CD4-positive, alpha-beta T cell treated with Interleukin-15 for 4 hours (primary cell): Measurements from ENCODE around the gene CHFR.
A peak's percentile ranks its signal among the peaks of the same experiment; 100 is the strongest.
"Not testable (repeated sequence)": the region's sequence is repeated elsewhere in the genome, so short reads cannot be mapped to it uniquely, and the experiment has no call there.

Source experiments
- DNase-seq: peaks from one replicate; pipeline ENCODE4 v3.0.0-alpha.2; 2020; ENCODE audit warnings: low spot score

The CHFR gene

GRCh38 chr12:132874175-132874574 is 13.2 kb downstream of the CHFR start:
- DNase-seq = no peak

- no peak for DNase-seq
Observed at GRCh38 chr12:132873724-132874123, 13.7 kb downstream of the CHFR start.

GRCh38 chr12:132872975-132873421 is 14.4 kb downstream of the CHFR start:
- DNase-seq = peak; percentile 19

GRCh38 chr12:132872073-132872855 is 15.1 kb downstream of the CHFR start:
- no peak for DNase-seq

GRCh38 chr12:132869551-132869950 is 17.9 kb downstream of the CHFR start:
- DNase-seq = no peak

- DNase-seq = no peak
Observed at GRCh38 chr12:132866251-132866828, 21.1 kb downstream of the CHFR start.

- no peak for DNase-seq
Observed at GRCh38 chr12:132861558-132861957, 25.8 kb downstream of the CHFR start.

GRCh38 chr12:132858718-132859266 is 28.6 kb downstream of the CHFR start:
- DNase-seq = no peak

- not testable (repeated sequence) for DNase-seq
Observed at GRCh38 chr12:132857019-132857418, 30.4 kb downstream of the CHFR start.

GRCh38 chr12:132856581-132856980 is 30.8 kb downstream of the CHFR start:
- DNase-seq = no peak

- DNase-seq = not testable (repeated sequence)
Observed at GRCh38 chr12:132855211-132855610, 32.2 kb downstream of the CHFR start.

- DNase-seq = no peak
Observed at GRCh38 chr12:132853285-132854092, 33.9 kb downstream of the CHFR start.

GRCh38 chr12:132852496-132852895 is 34.9 kb downstream of the CHFR start:
- no peak for DNase-seq

- no peak for DNase-seq
Observed at GRCh38 chr12:132851465-132851864, 35.9 kb downstream of the CHFR start.

GRCh38 chr12:132850291-132850690 is 37.1 kb downstream of the CHFR start:
- DNase-seq = no peak

GRCh38 chr12:132848521-132848920 is 38.9 kb downstream of the CHFR start:
- DNase-seq = no peak

GRCh38 chr12:132847363-132848356 is 39.7 kb downstream of the CHFR start:
- DNase-seq = no peak

GRCh38 chr12:132844681-132845080 is 42.7 kb downstream of the CHFR start:
- not testable (repeated sequence) for DNase-seq

- no peak for DNase-seq
Observed at GRCh38 chr12:132842449-132843045, 44.9 kb downstream of the CHFR start.

- no peak for DNase-seq
Observed at GRCh38 chr12:132841151-132841550, 46.3 kb downstream of the CHFR start.

GRCh38 chr12:132840536-132840935 is 46.9 kb downstream of the CHFR start:
- no peak for DNase-seq
